ENCODE data around the gene VWA8. TPM values are rescaled to one million over a fixed set of nuclear protein-coding genes. Genes with fewer than 3 reads are reported as not detected.
"Not testable (repeated sequence)": the region's sequence is repeated elsewhere in the genome, so short reads cannot be mapped to it uniquely, and the experiment has no call there.

Gene VWA8
- total RNA-seq, 4 donors from 2014 or later = 19.5 to 26.2 (median 21.6) TPM

DNA sequence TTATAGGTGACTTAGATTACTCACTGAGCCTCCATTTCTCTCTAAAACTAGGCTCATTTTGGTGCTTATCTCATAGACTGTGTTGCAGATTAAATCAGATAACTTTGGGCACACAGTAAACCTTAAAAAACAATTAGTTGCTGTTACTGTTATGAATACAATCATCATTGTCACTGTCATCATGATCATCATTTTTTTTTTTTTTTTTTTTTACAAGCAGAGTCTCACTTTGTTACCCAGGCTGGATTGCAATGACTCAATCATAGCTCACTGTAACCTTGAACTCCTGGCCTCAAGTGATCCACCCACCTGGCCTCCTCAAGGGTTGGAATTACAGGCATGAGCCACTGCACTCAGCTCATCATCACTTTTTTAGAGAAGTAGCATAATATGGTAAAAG is 60.0 kb downstream of the VWA8 start:
- no peak for DNase-seq (ENCODE audit: extremely low spot score)
- intact Hi-C loops (cut with DNase I) = no loop called here

DNA sequence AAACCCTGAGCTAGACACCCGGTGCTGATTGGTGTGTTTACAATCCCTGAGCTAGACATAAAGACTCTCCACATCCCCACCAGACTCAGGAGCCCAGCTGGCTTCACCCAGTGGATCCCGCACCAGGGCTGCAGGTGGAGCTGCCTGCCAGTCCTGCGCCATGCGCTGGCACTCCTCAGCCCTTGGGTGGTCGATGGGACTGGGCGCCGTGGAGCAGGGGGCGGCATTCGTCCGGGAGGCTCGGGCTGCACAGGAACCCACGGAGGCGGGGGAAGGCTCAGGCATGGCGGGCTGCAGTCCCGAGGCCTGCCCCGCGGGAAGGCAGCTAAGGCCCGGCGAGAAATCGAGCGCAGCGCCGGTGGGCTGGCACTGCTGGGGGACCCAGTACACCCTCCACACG is 62.5 kb downstream of the VWA8 start:
- H3K9me3 ChIP-seq; DNase-seq (ENCODE audit: extremely low spot score); H3K36me3 ChIP-seq; intact Hi-C loops (cut with DNase I); H3K4me3 ChIP-seq; H3K27ac ChIP-seq (replicated peaks in 1 of 4); H3K4me1 ChIP-seq; H3K27me3 ChIP-seq: not testable (repeated sequence)
- WGBS = 100% methylated on average over 1 of the region's 24 CpGs

More for the DNA sequence above, 60.0 kb downstream of the VWA8 start:
- Histone ChIP-seq H3K9me3 (no peaks in the 10 kb centered on the region), H3K36me3 (no peaks in the 10 kb centered on the region), H3K4me3 (no peak overlapping the region), H3K4me1 (no peaks in the 10 kb centered on the region), H3K27ac (replicated peaks in 1 of 4) (no peak overlapping the region), H3K27me3 (no peaks in the 10 kb centered on the region)
- TF ChIP-seq POLR2AphosphoS5 (IDR thresholded peaks at IDR 0.05) (no peak), EP300 (IDR thresholded peaks at IDR 0.05) (no peak)
- TF ChIP-seq, protein P1, sequence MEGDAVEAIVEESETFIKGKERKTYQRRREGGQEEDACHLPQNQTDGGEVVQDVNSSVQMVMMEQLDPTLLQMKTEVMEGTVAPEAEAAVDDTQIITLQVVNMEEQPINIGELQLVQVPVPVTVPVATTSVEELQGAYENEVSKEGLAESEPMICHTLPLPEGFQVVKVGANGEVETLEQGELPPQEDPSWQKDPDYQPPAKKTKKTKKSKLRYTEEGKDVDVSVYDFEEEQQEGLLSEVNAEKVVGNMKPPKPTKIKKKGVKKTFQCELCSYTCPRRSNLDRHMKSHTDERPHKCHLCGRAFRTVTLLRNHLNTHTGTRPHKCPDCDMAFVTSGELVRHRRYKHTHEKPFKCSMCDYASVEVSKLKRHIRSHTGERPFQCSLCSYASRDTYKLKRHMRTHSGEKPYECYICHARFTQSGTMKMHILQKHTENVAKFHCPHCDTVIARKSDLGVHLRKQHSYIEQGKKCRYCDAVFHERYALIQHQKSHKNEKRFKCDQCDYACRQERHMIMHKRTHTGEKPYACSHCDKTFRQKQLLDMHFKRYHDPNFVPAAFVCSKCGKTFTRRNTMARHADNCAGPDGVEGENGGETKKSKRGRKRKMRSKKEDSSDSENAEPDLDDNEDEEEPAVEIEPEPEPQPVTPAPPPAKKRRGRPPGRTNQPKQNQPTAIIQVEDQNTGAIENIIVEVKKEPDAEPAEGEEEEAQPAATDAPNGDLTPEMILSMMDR (IDR thresholded peaks at IDR 0.05) = no peak

DNA sequence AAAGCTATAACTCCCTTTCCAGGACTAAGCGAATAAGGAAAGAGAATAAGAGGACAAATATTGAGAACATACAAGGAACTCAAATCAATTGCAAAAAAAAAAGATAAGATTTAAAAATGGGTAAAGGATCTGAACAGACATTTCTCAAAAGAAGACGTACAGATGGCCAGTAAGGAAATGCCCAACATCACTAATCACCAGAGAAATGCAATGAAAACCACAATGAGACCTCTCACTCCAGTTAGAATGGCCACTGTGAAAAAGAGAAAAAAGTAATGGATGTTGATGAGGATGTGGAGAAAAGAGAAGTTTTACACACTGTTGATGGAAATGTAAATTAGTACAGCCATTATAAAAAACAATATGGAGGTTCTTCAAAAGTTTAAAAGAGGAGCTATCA is 63.8 kb downstream of the VWA8 start:
- H3K4me1 ChIP-seq = no peaks in the 10 kb centered on the region
- H3K36me3 ChIP-seq = no peaks in the 10 kb centered on the region
- H3K9me3 ChIP-seq = no peaks in the 10 kb centered on the region
- no peak overlapping the region for H3K27ac ChIP-seq (replicated peaks in 1 of 4)
- intact Hi-C loops (cut with DNase I) = no loop called here
- DNase-seq (ENCODE audit: extremely low spot score) = no peak
- 94% methylated on average over 2 of the region's 2 CpGs for WGBS
- no peak overlapping the region for H3K4me3 ChIP-seq
- TF ChIP-seq POLR2A (IDR thresholded peaks at IDR 0.05; ENCODE audit: low read depth) (no peak), POLR2AphosphoS5 (IDR thresholded peaks at IDR 0.05) (no peak), EP300 (IDR thresholded peaks at IDR 0.05) (no peak)
- TF ChIP-seq, protein P1 (IDR thresholded peaks at IDR 0.05) = no peak
- H3K27me3 ChIP-seq = no peaks in the 10 kb centered on the region

DNA sequence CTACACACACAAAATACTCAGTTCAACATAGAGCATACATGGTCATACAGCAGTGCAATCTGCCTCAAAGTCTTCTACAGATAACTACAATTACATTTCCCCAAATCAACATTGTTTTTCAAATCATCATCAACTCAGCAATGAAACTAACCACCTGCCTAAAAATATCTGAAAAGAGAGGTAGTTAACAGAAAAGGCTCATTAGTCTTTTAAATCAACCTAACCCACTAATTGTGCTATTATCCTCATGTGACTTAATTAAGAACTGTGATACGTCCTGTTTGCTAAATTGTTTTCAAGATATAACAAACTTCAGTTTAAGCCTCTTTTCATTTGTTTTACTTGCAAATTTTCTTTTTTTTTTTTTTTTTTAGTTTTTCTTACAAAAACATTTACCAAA is 65.4 kb downstream of the VWA8 start:
- Histone ChIP-seq H3K27me3 (no peaks in the 10 kb centered on the region), H3K36me3 (peaks cover 0 to 10% (median 3%) of the 10 kb centered on the region in 4 donors), H3K9me3 (no peaks in the 10 kb centered on the region), H3K4me3 (no peak overlapping the region), H3K4me1 (no peaks in the 10 kb centered on the region), H3K27ac (replicated peaks in 1 of 4) (no peak overlapping the region)
- no peak for DNase-seq (ENCODE audit: extremely low spot score)
- TF ChIP-seq EP300 (IDR thresholded peaks at IDR 0.05) (no peak), POLR2A (IDR thresholded peaks at IDR 0.05; ENCODE audit: low read depth) (no peak), POLR2AphosphoS5 (IDR thresholded peaks at IDR 0.05) (no peak)
- TF ChIP-seq, protein P1 (IDR thresholded peaks at IDR 0.05) = no peak
- 89% methylated on average over 1 of the region's 1 CpG for WGBS
- intact Hi-C loops (cut with DNase I) = no loop called here

DNA sequence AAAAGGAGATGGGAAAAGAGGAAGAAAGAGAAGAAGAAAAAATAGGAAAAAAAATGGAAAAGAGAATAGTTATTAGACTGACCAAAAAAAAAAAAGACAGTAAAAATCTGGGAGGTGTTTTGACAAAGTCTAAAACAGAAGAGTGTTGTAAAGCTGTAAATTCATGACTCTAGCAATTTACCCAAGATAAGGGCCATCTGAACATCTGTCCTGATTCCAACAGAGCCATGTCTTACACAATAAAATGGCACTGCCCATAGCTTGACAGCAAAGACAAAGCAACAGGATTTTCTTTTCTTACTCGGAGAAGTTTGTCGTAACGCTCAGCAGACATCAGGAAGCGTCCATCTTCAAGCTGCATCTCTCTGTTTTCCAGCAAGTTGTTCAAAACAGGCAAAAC is 69.8 kb downstream of the VWA8 start:
- 90% methylated on average over 4 of the region's 4 CpGs for WGBS
- no peak overlapping the region for H3K27ac ChIP-seq (replicated peaks in 1 of 4)
- no peak for DNase-seq (ENCODE audit: extremely low spot score)
- TF ChIP-seq, protein P1 (IDR thresholded peaks at IDR 0.05) = no peak
- no peak for TF ChIP-seq POLR2A (IDR thresholded peaks at IDR 0.05; ENCODE audit: low read depth)
- no peak for TF ChIP-seq EP300 (IDR thresholded peaks at IDR 0.05)
- TF ChIP-seq POLR2AphosphoS5 (IDR thresholded peaks at IDR 0.05) = no peak
- H3K27me3 ChIP-seq = no peaks in the 10 kb centered on the region
- no peaks in the 10 kb centered on the region for H3K4me1 ChIP-seq
- intact Hi-C loops (cut with DNase I) = no loop called here
- H3K4me3 ChIP-seq = no peak overlapping the region
- no peaks in the 10 kb centered on the region for H3K9me3 ChIP-seq
- H3K36me3 ChIP-seq = peaks cover 0 to 16% (median 7%) of the 10 kb centered on the region in 4 donors
